Upper lobe of left lung (tissue), 6 donors: ENCODE measurements around the gene ZNF419. TPM values are rescaled to one million over a fixed set of nuclear protein-coding genes. Genes with fewer than 3 reads are reported as not detected.

ENCODE experiments used
- ATAC-seq, 2 donors: fragments of 200-7000 bp; cut with Tn5 transposase; one replicate each; pipeline ENCODE4 v1.9.1; 2022; ENCODE audit warnings: mild to moderate bottlenecking in 2 of 2, moderate library complexity in 2 of 2; ENCODE audit not compliant: low FRiP score in 2 of 2
- DNase-seq, 2 donors: peaks; one replicate each; pipeline ENCODE4 v3.0.0-alpha.2; 2019 to 2020
- H3K27ac ChIP-seq, 4 donors: fragments of 200-600 bp; sonication (generic); one replicate each; pipeline ENCODE4 v1.5.1; 2016 to 2019
- H3K27me3 ChIP-seq, 4 donors: fragments of 200-600 bp; sonication (generic); one replicate each; pipeline ENCODE4 v1.5.1; 2017 to 2019
- H3K36me3 ChIP-seq, 4 donors: fragments of 200-600 bp; sonication (generic); one replicate each; pipeline ENCODE4 v1.5.1; 2016 to 2019
- H3K4me1 ChIP-seq, 4 donors: fragments of 200-600 bp; sonication (generic); one replicate each; pipeline ENCODE4 v1.5.1; 2018 to 2019
- H3K4me3 ChIP-seq, 4 donors: fragments of 200-600 bp; sonication (generic); one replicate each; pipeline ENCODE4 v1.5.1; 2017 to 2019; ENCODE audit warnings: mild to moderate bottlenecking in 2 of 4, moderate library complexity in 1 of 4
- H3K9me3 ChIP-seq, 4 donors: fragments of 200-600 bp; sonication (generic); one replicate each; pipeline ENCODE4 v1.5.1; 2018 to 2019
- EP300 ChIP-seq, 4 donors: sonication (generic); formaldehyde crosslinking; IDR thresholded peaks; one replicate each; pipeline ENCODE4 v1.5.1; 2017; ENCODE audit warnings: antibody characterized with exemption in 4 of 4, control low read depth in 2 of 4
- POLR2A ChIP-seq, 4 donors: fragments of 450-650 bp; IDR thresholded peaks; one replicate each; pipeline ENCODE4 v1.5.1; 2016 to 2017; ENCODE audit warnings: antibody characterized with exemption in 4 of 4, mild to moderate bottlenecking in 2 of 4
- POLR2AphosphoS5 ChIP-seq, 2 donors: sonication (generic); formaldehyde crosslinking; IDR thresholded peaks; one replicate each; pipeline ENCODE4 v1.5.1; 2017; ENCODE audit warnings: antibody characterized with exemption in 2 of 2
- WGBS, 2 donors: methylation state at CpG; one replicate each; pipeline ENCODE4 v1.1.5; 2017 to 2018; 5-methylcytosine and 5-hydroxymethylcytosine counted together
- small RNA-seq, 4 donors: library from RNA; depleted of rRNA; stranded (forward); fragments of <200 nt; gene quantifications; one replicate each; pipeline ENCODE3, GENCODE V24; 2016
- total RNA-seq, 6 donors: library from RNA; depleted of rRNA in 4 of 6; stranded (reverse); fragments of >200 nt in 4 of 6; gene quantifications; one replicate each; pipeline versions ENCODE4 v1.1.0 to v1.2.1, GENCODE V29; 2016 to 2021
- TF ChIP-seq, protein P1 (sequence below), 6 experiments: fragments of 450-650 bp in 4 of 6; fragments of 200-600 bp in 2 of 6; sonication (generic) in 2 of 6; IDR thresholded peaks; one replicate each; pipeline ENCODE4 v1.5.1; 2016 to 2019; ENCODE audit warnings: antibody characterized with exemption in 6 of 6
- donor health status: DM: no; HTN: no; CAD: no; lungs with moderate emphysema.
- donor health status: DM: no; HTN: yes; CAD: no; lungs with severe emphysema.

ZNF419 gene
- total RNA-seq, 6 donors from 2014 or later = 7.0 to 20.4 (median 9.7) TPM

GRCh38 chr19:57537953-57538547, 50.5 kb downstream of the ZNF419 start:
- peaks cover 89 to 100% (median 99%) of the 10 kb centered on the region in 4 donors for H3K9me3 ChIP-seq
- ATAC-seq = no peak
- 92 to 97% methylated on average over 7 of the region's 7 CpGs for WGBS, 2 donors

More at GRCh38 chr19:57537953-57538547, 50.5 kb downstream of the ZNF419 start:
- Histone ChIP-seq H3K4me1 (no peaks in the 10 kb centered on the region), H3K27ac (no peak overlapping the region), H3K36me3 (peaks cover 18 to 91% (median 66%) of the 10 kb centered on the region in 4 donors), H3K4me3 (no peak overlapping the region), H3K27me3 (no peaks in the 10 kb centered on the region)
- no peak for DNase-seq
- TF ChIP-seq POLR2AphosphoS5 (IDR thresholded peaks at IDR 0.05) (no peak), POLR2A (IDR thresholded peaks at IDR 0.05) (no peak), EP300 (IDR thresholded peaks at IDR 0.05) (no peak)
- TF ChIP-seq, protein P1, sequence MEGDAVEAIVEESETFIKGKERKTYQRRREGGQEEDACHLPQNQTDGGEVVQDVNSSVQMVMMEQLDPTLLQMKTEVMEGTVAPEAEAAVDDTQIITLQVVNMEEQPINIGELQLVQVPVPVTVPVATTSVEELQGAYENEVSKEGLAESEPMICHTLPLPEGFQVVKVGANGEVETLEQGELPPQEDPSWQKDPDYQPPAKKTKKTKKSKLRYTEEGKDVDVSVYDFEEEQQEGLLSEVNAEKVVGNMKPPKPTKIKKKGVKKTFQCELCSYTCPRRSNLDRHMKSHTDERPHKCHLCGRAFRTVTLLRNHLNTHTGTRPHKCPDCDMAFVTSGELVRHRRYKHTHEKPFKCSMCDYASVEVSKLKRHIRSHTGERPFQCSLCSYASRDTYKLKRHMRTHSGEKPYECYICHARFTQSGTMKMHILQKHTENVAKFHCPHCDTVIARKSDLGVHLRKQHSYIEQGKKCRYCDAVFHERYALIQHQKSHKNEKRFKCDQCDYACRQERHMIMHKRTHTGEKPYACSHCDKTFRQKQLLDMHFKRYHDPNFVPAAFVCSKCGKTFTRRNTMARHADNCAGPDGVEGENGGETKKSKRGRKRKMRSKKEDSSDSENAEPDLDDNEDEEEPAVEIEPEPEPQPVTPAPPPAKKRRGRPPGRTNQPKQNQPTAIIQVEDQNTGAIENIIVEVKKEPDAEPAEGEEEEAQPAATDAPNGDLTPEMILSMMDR (IDR thresholded peaks at IDR 0.05) = no peak

Small RNA genes within 50 kb of the gene (small RNA-seq; reads per million reads assigned to genes)
- gene VN1R107P = 0 reads per million in 4 donors

Other genes starting within 250 kb of the ZNF419 start
- gene ZNF805, start 247.1 kb upstream of the ZNF419 start, total RNA-seq = 10 to 100 TPM; 10.5 to 18.8 (median 12.8) TPM
- gene ZNF460, start 207.3 kb upstream of the ZNF419 start, total RNA-seq = 10 to 100 TPM; 37.6 to 88.0 (median 53.6) TPM
- 10 to 100 TPM in 1 of 6 donors, 1 to 10 TPM in 5; 3.4 to 10.5 (median 6.0) TPM for gene ZNF543, start 167.3 kb upstream of the ZNF419 start, total RNA-seq
- gene ZNF304, start 136.5 kb upstream of the ZNF419 start, total RNA-seq = 1 to 10 TPM; 2.1 to 8.8 (median 7.3) TPM
- 10 to 100 TPM in 4 of 6 donors, 1 to 10 TPM in 2; 6.2 to 29.3 (median 12.8) TPM for gene TRAPPC2B, start 124.2 kb upstream of the ZNF419 start, total RNA-seq
- gene ZNF547, start 124.2 kb upstream of the ZNF419 start, total RNA-seq = 1 to 10 TPM in 5 of 6 donors, under 1 TPM in 1; 0.89 to 9.4 (median 3.2) TPM
- gene ZNF548, start 97.9 kb upstream of the ZNF419 start, total RNA-seq = 10 to 100 TPM; 12.6 to 23.9 (median 17.0) TPM
- 10 to 100 TPM in 4 of 6 donors, 1 to 10 TPM in 2; 6.9 to 17.8 (median 11.3) TPM for gene ZNF17, start 76.6 kb upstream of the ZNF419 start, total RNA-seq
- gene ZNF749, start 52.4 kb upstream of the ZNF419 start, total RNA-seq = 10 to 100 TPM in 2 of 6 donors, 1 to 10 TPM in 4; 6.9 to 16.1 (median 9.0) TPM
- 1 to 10 TPM in 1 of 6 donors, under 1 TPM in 4, not detected in 1; 0.17 to 2.1 (median 0.91) TPM for gene VN1R1, start 30.6 kb upstream of the ZNF419 start, total RNA-seq
- 10 to 100 TPM in 1 of 6 donors, 1 to 10 TPM in 5; 4.3 to 17.3 (median 6.8) TPM for gene ZNF772, start 10.2 kb upstream of the ZNF419 start, total RNA-seq
- gene ZNF773, start 12.2 kb downstream of the ZNF419 start, total RNA-seq = 10 to 100 TPM in 2 of 6 donors, 1 to 10 TPM in 4; 5.0 to 12.5 (median 8.0) TPM
- 1 to 10 TPM; 1.8 to 8.4 (median 5.4) TPM for gene ZNF549, start 39.6 kb downstream of the ZNF419 start, total RNA-seq
- 10 to 100 TPM in 1 of 6 donors, 1 to 10 TPM in 5; 4.3 to 11.1 (median 7.4) TPM for gene ZNF550, start 72.1 kb downstream of the ZNF419 start, total RNA-seq
- gene ZNF416, start 91.2 kb downstream of the ZNF419 start, total RNA-seq = 1 to 10 TPM in 5 of 6 donors, under 1 TPM in 1; 0.55 to 6.1 (median 3.6) TPM
- gene ZIK1, start 96.4 kb downstream of the ZNF419 start, total RNA-seq = 1 to 10 TPM in 5 of 6 donors, under 1 TPM in 1; 0.78 to 3.3 (median 2.6) TPM
- 1 to 10 TPM; 1.7 to 7.3 (median 3.0) TPM for gene ZNF530, start 112.1 kb downstream of the ZNF419 start, total RNA-seq
- gene ZNF134, start 126.5 kb downstream of the ZNF419 start, total RNA-seq = 10 to 100 TPM; 11.5 to 18.5 (median 16.1) TPM
- 10 to 100 TPM in 3 of 6 donors, 1 to 10 TPM in 3; 7.1 to 16.4 (median 11.0) TPM for gene ZNF211, start 145.4 kb downstream of the ZNF419 start, total RNA-seq
- under 1 TPM in 2 of 6 donors, not detected in 4; 0.17 to 0.49 TPM for gene ZSCAN4, start 181.2 kb downstream of the ZNF419 start, total RNA-seq
- 10 to 100 TPM in 2 of 6 donors, 1 to 10 TPM in 4; 4.3 to 15.4 (median 7.0) TPM for gene ZNF551, start 194.2 kb downstream of the ZNF419 start, total RNA-seq
- 1 to 10 TPM; 1.4 to 7.3 (median 2.4) TPM for gene ZNF154, start 221.5 kb downstream of the ZNF419 start, total RNA-seq
- 10 to 100 TPM in 1 of 6 donors, 1 to 10 TPM in 5; 1.8 to 15.7 (median 7.2) TPM for gene ZNF671, start 239.9 kb downstream of the ZNF419 start, total RNA-seq